HG03095 (cell line): ENCODE data around the gene SH3TC2.
"Not testable (repeated sequence)": the region's sequence is repeated elsewhere in the genome, so short reads cannot be mapped to it uniquely, and the experiment has no call there.

Experiments
- ATAC-seq: cut with Tn5 transposase; IDR thresholded peaks from one replicate; pipeline ENCODE4 v1.9.1; 2021; ENCODE audit warnings: moderate library complexity; ENCODE audit not compliant: unreplicated experiment

The SH3TC2 gene

GRCh38 chr5:149063017-149063687 is at the start of gene SH3TC2:
TSS of gene SH3TC2 (minus strand) at chr5:149063062. CDS start at chr5:149063022, 40 bp downstream.
- no peak for ATAC-seq

DNA sequence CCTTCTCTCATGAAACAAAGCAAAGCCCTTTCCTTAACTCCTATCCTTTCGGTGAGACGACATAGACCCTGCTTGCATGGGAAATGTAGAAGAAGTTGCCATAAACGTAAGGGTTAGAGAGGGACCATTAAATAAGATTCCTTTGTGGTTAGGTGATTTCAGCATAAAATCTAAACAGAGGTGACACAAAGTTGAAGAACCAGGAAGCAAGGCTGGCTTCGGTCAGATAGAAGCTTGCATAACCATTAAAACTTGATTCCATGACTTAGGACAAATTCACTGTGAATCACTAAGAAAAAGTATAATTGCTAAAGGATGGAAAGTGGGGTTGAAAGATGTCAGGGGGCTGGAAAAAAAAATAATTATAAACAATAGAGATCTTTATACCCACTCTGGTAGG is 47.5 kb upstream of the SH3TC2 start:
- no peak for ATAC-seq

- ATAC-seq: no peak
Observed at GRCh38 chr5:149108651-149109280, 45.9 kb upstream of the SH3TC2 start.

DNA sequence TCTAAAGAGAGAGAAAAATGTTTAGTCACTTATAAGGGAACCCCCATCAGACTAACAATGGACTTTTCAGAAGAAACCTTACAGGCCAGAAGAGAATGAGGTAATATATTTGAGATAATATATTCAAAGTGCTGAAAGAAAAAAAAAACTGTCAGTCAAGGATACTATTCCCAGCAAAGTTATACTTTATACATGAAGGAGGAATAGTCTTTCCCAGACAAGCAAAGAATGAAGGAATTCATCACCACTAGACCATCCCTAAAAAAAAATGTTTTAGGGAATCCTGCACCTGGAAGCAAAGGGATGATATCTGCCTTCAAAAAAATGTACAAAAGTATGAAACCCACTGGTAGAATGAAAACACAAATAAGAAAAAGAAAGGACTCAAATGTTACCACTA is 37.5 kb upstream of the SH3TC2 start:
- no peak for ATAC-seq

DNA sequence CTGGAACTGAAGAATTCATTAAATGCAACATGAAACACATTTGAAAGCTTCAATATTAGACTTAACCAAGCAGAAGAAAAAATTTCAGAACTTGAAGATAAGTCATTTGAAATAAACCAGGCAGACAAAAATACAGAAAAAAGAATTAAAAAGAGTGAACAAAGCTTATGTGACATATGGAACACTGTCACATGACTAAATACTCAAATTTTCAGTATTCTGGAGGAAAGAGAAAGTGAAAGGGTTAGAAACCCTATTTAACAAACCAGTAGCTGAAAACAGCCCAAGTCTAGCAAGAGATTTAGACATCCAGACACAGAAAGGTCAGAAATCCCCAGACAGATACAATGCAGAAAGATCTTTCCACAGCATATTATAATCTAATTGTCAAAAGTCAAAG is 37.1 kb upstream of the SH3TC2 start:
- ATAC-seq: no peak

- no peak for ATAC-seq
Observed at GRCh38 chr5:149094996-149095395, 32.1 kb upstream of the SH3TC2 start.

GRCh38 chr5:149093625-149094024 is 30.8 kb upstream of the SH3TC2 start:
- no peak for ATAC-seq

- ATAC-seq: no peak
Observed at GRCh38 chr5:149089796-149090195, 26.9 kb upstream of the SH3TC2 start.

DNA sequence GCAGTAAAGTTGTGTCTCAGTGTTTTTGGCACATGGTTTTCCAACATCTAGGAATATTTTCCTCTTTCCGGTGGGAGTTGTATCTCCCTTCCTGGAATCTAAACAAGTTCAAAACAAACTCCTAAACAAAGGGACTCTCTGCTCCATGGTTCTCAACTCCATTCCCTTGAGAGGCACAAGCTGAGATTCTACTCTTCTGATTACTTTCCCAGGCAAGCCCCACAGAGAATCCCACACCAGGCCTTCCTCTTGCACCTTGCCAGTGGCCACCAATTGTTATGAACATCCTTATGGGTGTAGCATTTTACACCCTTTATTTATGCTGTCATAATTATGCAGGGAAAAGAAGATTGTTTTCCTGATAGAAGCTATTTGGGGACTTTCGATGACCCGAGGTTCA is 25.8 kb upstream of the SH3TC2 start:
- no peak for ATAC-seq

DNA sequence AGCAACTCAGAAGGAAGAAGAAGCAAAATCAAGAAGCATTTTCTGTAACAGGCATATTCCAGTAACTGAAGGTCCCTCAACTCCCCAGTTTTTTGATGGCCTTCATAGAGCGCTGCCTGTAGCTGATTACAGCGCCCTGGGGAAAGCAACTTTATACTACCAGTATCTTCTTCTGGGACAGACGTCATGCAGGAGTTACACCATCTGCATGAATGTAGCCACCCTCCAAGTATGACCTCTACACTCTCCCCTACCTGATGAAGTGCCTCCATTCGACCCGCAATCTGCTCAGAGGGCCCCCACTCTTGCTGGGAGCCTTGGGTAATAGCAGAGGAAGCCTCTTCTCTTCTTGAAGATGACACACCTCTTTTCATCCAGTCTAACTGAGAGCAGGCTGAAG is 21.0 kb upstream of the SH3TC2 start:
- ATAC-seq: no peak

- no peak for ATAC-seq
Observed at GRCh38 chr5:149082271-149082670, 19.4 kb upstream of the SH3TC2 start.

DNA sequence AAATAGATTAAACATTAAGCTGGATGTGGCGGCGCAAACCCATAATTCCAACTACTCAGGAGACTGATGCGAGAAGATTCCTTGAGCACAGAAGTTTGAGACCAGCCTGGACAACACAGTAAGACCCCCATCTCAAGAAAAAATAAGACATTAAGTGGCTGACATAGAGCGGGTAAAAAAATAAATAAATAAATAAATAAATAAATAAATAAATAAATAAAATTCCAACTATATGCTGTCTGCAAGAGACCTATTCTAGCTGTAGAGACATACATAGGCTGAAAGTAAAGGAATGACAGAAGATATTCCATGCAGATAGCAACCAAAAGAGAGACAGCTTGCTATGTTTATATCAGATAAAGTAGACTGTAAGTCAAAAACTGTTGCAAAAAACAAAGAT is 17.4 kb upstream of the SH3TC2 start:
- ATAC-seq: no peak

GRCh38 chr5:149079883-149080282 is 17.0 kb upstream of the SH3TC2 start:
- no peak for ATAC-seq

DNA sequence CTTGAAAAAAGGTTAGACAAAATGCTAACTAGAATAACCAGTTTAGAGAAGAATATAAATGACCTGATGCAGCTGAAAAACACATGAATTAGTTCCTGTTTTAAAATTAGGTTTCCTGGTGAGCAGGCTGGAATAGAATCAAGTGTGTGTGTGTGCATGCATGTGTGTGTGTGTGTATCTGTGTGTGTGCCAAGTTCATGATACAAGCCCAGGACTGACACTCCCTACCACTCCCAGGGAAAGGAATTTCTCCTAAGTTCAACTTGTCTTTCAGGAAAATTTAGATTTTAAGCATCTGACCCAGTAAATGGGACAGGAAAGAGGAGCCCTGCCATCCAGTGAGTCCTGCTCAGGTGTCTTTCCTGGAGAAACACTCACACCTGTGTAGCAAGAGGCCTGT is 11.2 kb upstream of the SH3TC2 start:
- ATAC-seq: not testable (repeated sequence)

- no peak for ATAC-seq
Observed at GRCh38 chr5:149073213-149073612, 10.4 kb upstream of the SH3TC2 start.

DNA sequence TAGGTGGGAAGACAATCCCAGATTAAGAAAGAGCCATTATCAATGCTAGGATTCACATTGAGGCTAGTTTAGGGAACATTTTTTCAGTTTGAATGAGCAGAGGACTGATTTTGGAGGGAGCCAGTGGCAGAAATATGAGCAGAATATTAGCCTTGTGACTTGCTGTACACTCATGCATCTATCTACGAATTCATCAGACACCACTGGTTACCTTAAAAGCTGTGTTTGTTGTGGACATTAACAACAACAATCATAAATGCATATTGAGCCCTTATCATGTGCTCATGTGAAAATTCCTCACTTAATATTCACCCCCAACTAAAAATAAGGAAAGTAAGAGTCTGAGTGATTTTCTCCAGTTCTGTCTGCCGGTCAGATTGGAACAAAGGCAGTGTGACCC is 9.9 kb upstream of the SH3TC2 start:
- no peak for ATAC-seq

GRCh38 chr5:149072376-149072775 is 9.5 kb upstream of the SH3TC2 start:
- no peak for ATAC-seq

- ATAC-seq: no peak
Observed at GRCh38 chr5:149071756-149072155, 8.9 kb upstream of the SH3TC2 start.

GRCh38 chr5:149071216-149071615 is 8.4 kb upstream of the SH3TC2 start:
- ATAC-seq: no peak

DNA sequence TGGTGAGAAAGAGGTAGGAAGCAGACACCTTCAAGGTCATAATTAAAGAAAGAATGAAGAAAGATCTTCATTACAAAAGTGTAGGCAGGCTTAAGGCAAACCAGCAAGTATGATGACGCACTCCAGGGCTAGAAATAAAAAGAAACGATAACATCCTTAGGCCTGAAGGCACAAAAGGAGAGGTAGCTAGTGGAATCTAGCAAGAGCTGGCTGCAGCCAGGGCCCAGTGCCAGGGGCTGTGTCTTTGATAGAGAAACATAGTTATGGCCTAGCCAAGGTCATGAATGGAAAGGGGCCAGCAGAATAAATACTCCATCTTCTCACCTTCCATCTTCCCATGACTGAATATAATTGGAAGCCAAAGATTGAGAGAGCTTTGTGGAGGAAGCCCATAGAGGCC is 6.8 kb upstream of the SH3TC2 start:
- ATAC-seq: no peak

- ATAC-seq: no peak
Observed at GRCh38 chr5:149063896-149064478, 1.1 kb upstream of the SH3TC2 start.

DNA sequence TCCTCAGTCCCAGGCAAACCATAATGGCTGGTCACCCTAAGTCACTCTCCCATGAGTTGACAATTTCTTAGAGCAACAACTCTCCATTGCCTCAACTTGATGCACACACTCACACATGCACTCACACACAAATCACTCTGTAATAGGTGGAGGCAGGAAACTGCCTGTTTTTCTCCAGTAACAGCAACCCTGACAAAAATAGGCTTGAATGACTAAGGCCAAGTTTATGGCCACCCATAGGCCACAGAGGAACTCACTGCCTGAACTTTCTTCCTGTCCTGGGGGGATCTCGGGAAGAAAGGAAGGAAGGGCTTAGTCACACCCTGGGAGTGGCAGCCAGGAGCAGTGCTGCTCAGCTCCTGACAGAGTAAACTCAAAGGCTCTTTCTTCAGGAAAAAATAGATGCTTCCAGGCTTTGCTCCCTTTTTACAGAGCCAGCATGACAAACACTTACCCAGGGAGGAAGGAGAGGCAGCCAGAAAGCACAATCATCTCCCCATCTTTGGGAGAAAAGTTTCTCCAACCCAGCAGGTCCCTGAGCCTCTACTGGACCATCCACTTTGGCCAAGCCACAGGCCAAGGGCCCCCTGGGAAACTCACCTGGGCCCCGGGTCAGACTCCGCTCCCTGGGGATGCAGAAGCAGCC is 368 bp downstream of the SH3TC2 start:
- ATAC-seq: no peak
